Osteoblast (primary cell): ENCODE results near the gene TPD52L2. TPM values are rescaled to one million over a fixed set of nuclear protein-coding genes. Genes with fewer than 3 reads are reported as not detected.

Experiments used
- DNase-seq: peaks from one replicate; pipeline ENCODE4 v3.0.0; 2011; ENCODE audit warnings: low spot score, mixed read lengths; ENCODE audit not compliant: insufficient read length; ENCODE audit errors: missing footprints
- H2AFZ ChIP-seq: 2 replicates; pipeline ENCODE4 v1.6.0; 2011; ENCODE audit warnings: mild to moderate bottlenecking, low read length
- H3K27ac ChIP-seq: 2 replicates; pipeline ENCODE4 v1.5.1; 2011; ENCODE audit warnings: mild to moderate bottlenecking, low read depth, low read length, moderate library complexity
- H3K27me3 ChIP-seq: 2 replicates; pipeline ENCODE4 v1.6.0; 2012; ENCODE audit warnings: mild to moderate bottlenecking, control low read depth, inconsistent platforms, low read length, moderate library complexity; ENCODE audit not compliant: insufficient read depth
- H3K36me3 ChIP-seq: 2 replicates; pipeline ENCODE4 v1.5.1; 2011; ENCODE audit warnings: mild to moderate bottlenecking, low read length, control low read depth, moderate library complexity; ENCODE audit not compliant: insufficient read depth
- H3K4me1 ChIP-seq: 2 replicates; pipeline ENCODE4 v1.5.1; 2011; ENCODE audit warnings: mild to moderate bottlenecking, low read length, control low read depth, moderate library complexity; ENCODE audit not compliant: insufficient read depth
- H3K4me2 ChIP-seq: 2 replicates; pipeline ENCODE4 v1.6.0; 2011; ENCODE audit warnings: mild to moderate bottlenecking, low read length; ENCODE audit not compliant: insufficient read depth
- H3K4me3 ChIP-seq: fragments of 200-600 bp; sonication (generic); 3 replicates; pipeline ENCODE4 v1.5.1; 2012; ENCODE audit warnings: mild to moderate bottlenecking, low read length, inconsistent platforms; ENCODE audit not compliant: insufficient read depth
- H3K79me2 ChIP-seq: 2 replicates; pipeline ENCODE4 v1.6.0; 2012; ENCODE audit warnings: mild to moderate bottlenecking, low read length, control low read depth, inconsistent platforms; ENCODE audit not compliant: insufficient read depth
- H3K9me3 ChIP-seq: 2 replicates; pipeline ENCODE4 v1.5.1; 2011; ENCODE audit warnings: low read depth, low read length, control low read depth
- H4K20me1 ChIP-seq: 2 replicates; pipeline ENCODE4 v1.6.0; 2012; ENCODE audit warnings: mild to moderate bottlenecking, low read length, control low read depth; ENCODE audit not compliant: insufficient read depth
- CTCF ChIP-seq: IDR thresholded peaks from 2 replicates; pipeline ENCODE4 v1.5.1; 2011; ENCODE audit warnings: mild to moderate bottlenecking, low read depth, low read length, moderate library complexity; ENCODE audit errors: extremely low read depth
- total RNA-seq: library from RNA; depleted of rRNA; stranded (reverse); fragments of >200 nt; gene quantifications from 2 replicates; pipeline ENCODE4 v1.2.3, GENCODE V29; 2012

Gene TPD52L2
- total RNA-seq, 1 donor = 115 TPM

- Histone ChIP-seq H3K27me3 (peaks cover 17% of the 10 kb centered on the region), H3K36me3 (no peaks in the 10 kb centered on the region), H3K9me3 (no peaks in the 10 kb centered on the region), H3K4me2 (no peak overlapping the region), H3K4me3 (no peak overlapping the region), H4K20me1 (no peaks in the 10 kb centered on the region), H2AFZ (no peak overlapping the region), H3K79me2 (no peaks in the 10 kb centered on the region), H3K27ac (no peak overlapping the region), H3K4me1 (peaks cover 3% of the 10 kb centered on the region)
- TF ChIP-seq CTCF = no peak
- DNase-seq = peak; percentile 75
Measured at GRCh38 chr20:63844511-63844991, 20.5 kb upstream of the TPD52L2 start.

GRCh38 chr20:63846128-63846771 lies 18.8 kb upstream of the TPD52L2 start:
- H3K4me2 ChIP-seq = no peak overlapping the region

GRCh38 chr20:63846888-63847236 lies 18.2 kb upstream of the TPD52L2 start:
- Histone ChIP-seq H3K36me3 (no peaks in the 10 kb centered on the region), H3K27ac (no peak overlapping the region), H3K4me2 (no peak overlapping the region), H3K9me3 (no peaks in the 10 kb centered on the region), H4K20me1 (no peaks in the 10 kb centered on the region), H3K79me2 (no peaks in the 10 kb centered on the region), H3K4me3 (no peak overlapping the region), H3K27me3 (peaks cover 17% of the 10 kb centered on the region), H2AFZ (no peak overlapping the region), H3K4me1 (peaks cover 3% of the 10 kb centered on the region)
- TF ChIP-seq CTCF = no peak
- no peak for DNase-seq

More at GRCh38 chr20:63846128-63846771, 18.8 kb upstream of the TPD52L2 start:
- Histone ChIP-seq H3K79me2 (no peaks in the 10 kb centered on the region), H3K36me3 (no peaks in the 10 kb centered on the region), H3K27me3 (peaks cover 17% of the 10 kb centered on the region), H3K4me1 (peaks cover 3% of the 10 kb centered on the region), H3K9me3 (no peaks in the 10 kb centered on the region), H3K27ac (no peak overlapping the region), H4K20me1 (no peaks in the 10 kb centered on the region), H2AFZ (no peak overlapping the region), H3K4me3 (no peak overlapping the region)
- peak; percentile 95 for DNase-seq
- TF ChIP-seq CTCF = no peak

- no peak overlapping the region for H3K27ac ChIP-seq
- no peak overlapping the region for H3K4me2 ChIP-seq
- no peak overlapping the region for H3K4me3 ChIP-seq
- H3K79me2 ChIP-seq = no peaks in the 10 kb centered on the region
- no peak for TF ChIP-seq CTCF
- peak; percentile 65 for DNase-seq
- H3K4me1 ChIP-seq = peaks cover 3% of the 10 kb centered on the region
- H3K27me3 ChIP-seq = peaks cover 17% of the 10 kb centered on the region
- no peaks in the 10 kb centered on the region for H4K20me1 ChIP-seq
- no peaks in the 10 kb centered on the region for H3K9me3 ChIP-seq
- no peaks in the 10 kb centered on the region for H3K36me3 ChIP-seq
- H2AFZ ChIP-seq = no peak overlapping the region
Measured at GRCh38 chr20:63847237-63848002, 17.6 kb upstream of the TPD52L2 start.
